Smooth muscle cell (in vitro differentiated cells): ENCODE data around the gene AKAP5. TPM values are rescaled to one million over a fixed set of nuclear protein-coding genes. Genes with fewer than 3 reads are reported as not detected.

ENCODE experiments used
- DNase-seq: peaks from one replicate; lab custom pipeline; 2025; ENCODE audit not compliant: unreplicated experiment; lab: John Stamatoyannopoulos, UW
- H2AFZ ChIP-seq: fragments of 200-600 bp; sonication (generic); 2 replicates; pipeline ENCODE4 v1.6.0; 2016; ENCODE audit warnings: antibody characterized with exemption, low read depth, mild to moderate bottlenecking
- H3F3A ChIP-seq: fragments of 200-600 bp; sonication (generic); 2 replicates; pipeline ENCODE4 v1.6.0; 2017; ENCODE audit warnings: antibody characterized with exemption, low read depth
- H3K27ac ChIP-seq: fragments of 200-600 bp; sonication (generic); 2 replicates; pipeline ENCODE4 v1.5.1; 2016; ENCODE audit warnings: low read depth, mild to moderate bottlenecking
- H3K27me3 ChIP-seq: fragments of 200-600 bp; sonication (generic); 2 replicates; pipeline ENCODE4 v1.6.1; 2016; ENCODE audit warnings: low read depth, mild to moderate bottlenecking
- H3K36me3 ChIP-seq: fragments of 200-600 bp; sonication (generic); 2 replicates; pipeline ENCODE4 v1.5.1; 2016; ENCODE audit warnings: low read depth
- H3K4me1 ChIP-seq: fragments of 200-600 bp; sonication (generic); 2 replicates; pipeline ENCODE4 v1.5.1; 2016; ENCODE audit warnings: low read depth
- H3K4me2 ChIP-seq: fragments of 200-600 bp; sonication (generic); 2 replicates; pipeline ENCODE4 v1.6.0; 2016; ENCODE audit warnings: mild to moderate bottlenecking
- H3K4me3 ChIP-seq: fragments of 200-600 bp; sonication (generic); 2 replicates; pipeline ENCODE4 v1.5.1; 2016; ENCODE audit warnings: mild to moderate bottlenecking
- H3K79me2 ChIP-seq: fragments of 200-600 bp; sonication (generic); 2 replicates; pipeline ENCODE4 v1.6.0; 2016; ENCODE audit warnings: low read depth, mild to moderate bottlenecking
- H3K9ac ChIP-seq: fragments of 200-600 bp; sonication (generic); 2 replicates; pipeline ENCODE4 v1.6.0; 2016; ENCODE audit warnings: low read depth
- H3K9me3 ChIP-seq: fragments of 200-600 bp; sonication (generic); replicated peaks from 2 replicates; pipeline ENCODE4 v1.5.1; 2016; ENCODE audit warnings: low read depth
- H4K20me1 ChIP-seq: fragments of 200-600 bp; sonication (generic); 2 replicates; pipeline ENCODE4 v1.6.0; 2016; ENCODE audit warnings: low read depth
- WGBS: methylation state at CpG from one replicate; pipeline ENCODE4 v1.1.7; 2016; ENCODE audit warnings: low lambda C conversion rate; 5-methylcytosine and 5-hydroxymethylcytosine counted together
- polyA plus RNA-seq: library from polyadenylated mRNA; unstranded; fragments of >200 nt; fragmentation: Nextera tagmentation; extraction: Ambion mirVana; gene quantifications from 2 replicates; pipeline ENCODE4 v1.2.1, GENCODE V29; 2016
- total RNA-seq: library from RNA; depleted of rRNA; stranded (reverse); fragments of >200 nt; gene quantifications from 2 replicates; pipeline ENCODE4 v1.2.3, GENCODE V29; 2014
- TF ChIP-seq, protein P1 (sequence below): fragments of 200-600 bp; sonication (generic); IDR thresholded peaks from 2 replicates; pipeline ENCODE4 v1.5.1; 2017; ENCODE audit warnings: borderline replicate concordance, mild to moderate bottlenecking, antibody characterized with exemption; ENCODE audit not compliant: insufficient read depth, poor library complexity, severe bottlenecking

AKAP5 gene
- total and polyA plus RNA-seq, 2 experiments from 2014 or later, result 0.94 to 4.4 TPM

DNA sequence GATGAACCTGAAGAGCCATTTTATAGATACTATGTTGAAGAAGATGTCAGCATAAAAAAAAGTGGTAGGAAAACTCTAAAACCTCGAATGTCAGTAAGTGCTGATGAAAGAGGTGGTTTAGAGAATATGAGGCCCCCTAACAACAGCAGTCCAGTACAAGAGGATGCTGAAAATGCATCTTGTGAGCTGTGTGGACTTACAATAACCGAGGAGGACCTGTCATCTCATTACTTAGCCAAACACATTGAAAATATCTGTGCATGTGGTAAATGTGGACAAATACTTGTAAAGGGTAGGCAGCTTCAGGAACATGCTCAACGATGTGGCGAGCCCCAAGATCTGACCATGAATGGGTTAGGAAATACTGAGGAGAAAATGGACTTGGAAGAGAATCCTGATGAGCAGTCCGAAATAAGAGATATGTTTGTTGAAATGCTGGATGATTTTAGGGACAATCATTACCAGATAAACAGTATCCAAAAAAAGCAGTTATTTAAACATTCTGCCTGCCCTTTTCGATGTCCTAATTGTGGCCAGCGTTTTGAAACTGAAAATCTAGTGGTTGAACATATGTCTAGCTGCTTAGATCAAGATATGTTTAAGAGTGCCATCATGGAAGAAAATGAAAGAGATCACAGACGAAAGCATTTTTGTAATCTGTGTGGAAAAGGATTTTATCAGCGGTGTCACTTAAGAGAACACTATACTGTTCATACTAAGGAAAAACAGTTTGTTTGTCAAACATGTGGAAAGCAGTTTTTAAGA lies 57.5 kb downstream of the AKAP5 start:
- DNase-seq, result no peak
- H3K27me3 ChIP-seq, result no peaks in the 10 kb centered on the region
- H3K79me2 ChIP-seq, result peaks cover 89% of the 10 kb centered on the region
- peak overlapping the region; percentile 43 for H3K27ac ChIP-seq
- peaks cover 5% of the 10 kb centered on the region for H3K36me3 ChIP-seq
- no peaks in the 10 kb centered on the region for H3K4me1 ChIP-seq
- peak overlapping the region; percentile 33 for H3K4me2 ChIP-seq
- TF ChIP-seq, protein P1, sequence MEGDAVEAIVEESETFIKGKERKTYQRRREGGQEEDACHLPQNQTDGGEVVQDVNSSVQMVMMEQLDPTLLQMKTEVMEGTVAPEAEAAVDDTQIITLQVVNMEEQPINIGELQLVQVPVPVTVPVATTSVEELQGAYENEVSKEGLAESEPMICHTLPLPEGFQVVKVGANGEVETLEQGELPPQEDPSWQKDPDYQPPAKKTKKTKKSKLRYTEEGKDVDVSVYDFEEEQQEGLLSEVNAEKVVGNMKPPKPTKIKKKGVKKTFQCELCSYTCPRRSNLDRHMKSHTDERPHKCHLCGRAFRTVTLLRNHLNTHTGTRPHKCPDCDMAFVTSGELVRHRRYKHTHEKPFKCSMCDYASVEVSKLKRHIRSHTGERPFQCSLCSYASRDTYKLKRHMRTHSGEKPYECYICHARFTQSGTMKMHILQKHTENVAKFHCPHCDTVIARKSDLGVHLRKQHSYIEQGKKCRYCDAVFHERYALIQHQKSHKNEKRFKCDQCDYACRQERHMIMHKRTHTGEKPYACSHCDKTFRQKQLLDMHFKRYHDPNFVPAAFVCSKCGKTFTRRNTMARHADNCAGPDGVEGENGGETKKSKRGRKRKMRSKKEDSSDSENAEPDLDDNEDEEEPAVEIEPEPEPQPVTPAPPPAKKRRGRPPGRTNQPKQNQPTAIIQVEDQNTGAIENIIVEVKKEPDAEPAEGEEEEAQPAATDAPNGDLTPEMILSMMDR, result no peak
- H4K20me1 ChIP-seq, result peaks cover 74% of the 10 kb centered on the region
- WGBS, result 89% methylated on average over 9 of the region's 9 CpGs
- peaks cover 40% of the 10 kb centered on the region for H3F3A ChIP-seq
- H3K9ac ChIP-seq, result no peak overlapping the region
- no peaks in the 10 kb centered on the region for H3K9me3 ChIP-seq
- H2AFZ ChIP-seq, result no peak overlapping the region
- no peak overlapping the region for H3K4me3 ChIP-seq

Other genes with a start within 250 kb of the AKAP5 start
- 0.13 TPM in 1 of 2 replicates, not detected in the other for gene ESR2, start 171.1 kb upstream of the AKAP5 start, total RNA-seq
- gene ESR2, start 171.1 kb upstream of the AKAP5 start, polyA plus RNA-seq, result 0.12 TPM in 1 of 2 replicates, not detected in the other
- 12.8 and 18.2 TPM in 2 replicates for gene MTHFD1, start 77.1 kb upstream of the AKAP5 start, total RNA-seq
- gene MTHFD1, start 77.1 kb upstream of the AKAP5 start, polyA plus RNA-seq, result 23.8 and 25.4 TPM in 2 replicates
- gene ZBTB25, start 38.3 kb downstream of the AKAP5 start, total RNA-seq, result 8.9 and 12.5 TPM in 2 replicates
- 6.9 and 13.3 TPM in 2 replicates for gene ZBTB25, start 38.3 kb downstream of the AKAP5 start, polyA plus RNA-seq
- gene ZBTB1, start 39.3 kb downstream of the AKAP5 start, total RNA-seq, result 82.9 and 106 TPM in 2 replicates
- 39.7 and 41.3 TPM in 2 replicates for gene ZBTB1, start 39.3 kb downstream of the AKAP5 start, polyA plus RNA-seq
- 3.4 and 6.6 TPM in 2 replicates for gene HSPA2, start 75.2 kb downstream of the AKAP5 start, total RNA-seq
- 5.2 and 6.6 TPM in 2 replicates for gene HSPA2, start 75.2 kb downstream of the AKAP5 start, polyA plus RNA-seq
- gene PPP1R36, start 84.5 kb downstream of the AKAP5 start, total RNA-seq, result 1.9 and 2.0 TPM in 2 replicates
- 2.2 and 3.0 TPM in 2 replicates for gene PPP1R36, start 84.5 kb downstream of the AKAP5 start, polyA plus RNA-seq
- 15.6 and 17.6 TPM in 2 replicates for gene PLEKHG3, start 238.9 kb downstream of the AKAP5 start, total RNA-seq
- gene PLEKHG3, start 238.9 kb downstream of the AKAP5 start, polyA plus RNA-seq, result 18.3 and 21.9 TPM in 2 replicates